PC-9 (cell line): ENCODE measurements around the gene CYBRD1. TPM values are rescaled to one million over a fixed set of nuclear protein-coding genes. Genes with fewer than 3 reads are reported as not detected.

Experiments used
- BruUV-seq: library from RNA; stranded (reverse); fragments of 400-500 nt; replicated peaks from 2 replicates; lab custom pipeline; 2021; lab: Mats Ljungman, UMichigan
- CTCF ChIA-PET: fragments of 300-600 bp; sonication (Branson Sonifier 250); formaldehyde crosslinking; loops from one replicate; lab custom pipeline; 2022; ENCODE audit warnings: antibody characterized with exemption; lab: Charles Lee
- POLR2A ChIA-PET: fragments of 300-600 bp; sonication (Branson Sonifier 250); formaldehyde crosslinking; loops from one replicate; lab custom pipeline; 2022; ENCODE audit warnings: antibody characterized with exemption; ENCODE audit not compliant: unreplicated experiment; lab: Charles Lee
- DNase-seq, 2 experiments: peaks; one replicate each; pipeline versions ENCODE4 v3.0.0 to v3.0.0-alpha.2; 2015 to 2022; ENCODE audit warnings: mixed read lengths in 1 of 2
- H2AFZ ChIP-seq: fragments of 200-600 bp; sonication (generic); 2 replicates; pipeline ENCODE4 v1.8.1; 2017; ENCODE audit warnings: antibody characterized with exemption
- H3F3A ChIP-seq: fragments of 200-600 bp; sonication (generic); 2 replicates; pipeline ENCODE4 v1.8.1; 2017; ENCODE audit warnings: antibody characterized with exemption, mild to moderate bottlenecking, low read depth; ENCODE audit not compliant: insufficient read depth
- H3K27ac ChIP-seq: fragments of 200-600 bp; sonication (generic); 2 replicates; pipeline ENCODE4 v1.6.1; 2016; ENCODE audit warnings: mixed run types
- H3K27me3 ChIP-seq: fragments of 200-600 bp; sonication (generic); 2 replicates; pipeline ENCODE4 v1.6.1; 2016; ENCODE audit warnings: low read depth, mixed run types; ENCODE audit not compliant: insufficient read depth
- H3K36me3 ChIP-seq: fragments of 200-600 bp; sonication (generic); 2 replicates; pipeline ENCODE4 v1.6.1; 2016; ENCODE audit warnings: low read depth, mixed run types
- H3K4me1 ChIP-seq: fragments of 200-600 bp; sonication (generic); replicated peaks from 2 replicates; pipeline ENCODE4 v1.6.1; 2016; ENCODE audit warnings: mixed run types; ENCODE audit not compliant: insufficient read depth
- H3K4me2 ChIP-seq: fragments of 200-600 bp; sonication (generic); 2 replicates; pipeline ENCODE4 v1.6.1; 2017; ENCODE audit warnings: mixed run types
- H3K4me3 ChIP-seq: fragments of 200-600 bp; sonication (generic); 2 replicates; pipeline ENCODE4 v1.6.1; 2016; ENCODE audit warnings: mixed run types
- H3K79me2 ChIP-seq: fragments of 200-600 bp; sonication (generic); 2 replicates; pipeline ENCODE4 v1.6.1; 2017; ENCODE audit warnings: low read depth, mixed run types
- H3K9me2 ChIP-seq: fragments of 200-600 bp; sonication (generic); 2 replicates; pipeline ENCODE4 v1.8.1; 2017; ENCODE audit warnings: mild to moderate bottlenecking; ENCODE audit not compliant: insufficient read depth
- H3K9me3 ChIP-seq: fragments of 200-600 bp; sonication (generic); 2 replicates; pipeline ENCODE4 v1.8.1; 2016; ENCODE audit warnings: low read depth; ENCODE audit not compliant: insufficient read depth
- H4K20me1 ChIP-seq: fragments of 200-600 bp; sonication (generic); 2 replicates; pipeline ENCODE4 v1.8.1; 2017; ENCODE audit not compliant: insufficient read depth
- CTCF ChIP-seq: fragments of 200-600 bp; sonication (generic); conservative IDR thresholded peaks from 2 replicates; pipeline ENCODE4 v1.6.1; 2017; ENCODE audit warnings: mixed run types, antibody characterized with exemption, mild to moderate bottlenecking, moderate library complexity
- EZH2 ChIP-seq: fragments of 200-600 bp; sonication (generic); IDR thresholded peaks from 2 replicates; pipeline ENCODE4 v1.8.0; 2017; ENCODE audit warnings: antibody characterized with exemption, low read depth
- intact Hi-C: fragments of 100-400 bp; cut with micrococcal nuclease; formaldehyde crosslinking; loops from one replicate; pipeline ENCODE4 v1.10.0; 2022; ENCODE audit not compliant: unreplicated experiment
- total RNA-seq: library from RNA; stranded (reverse); gene quantifications from 2 replicates; pipeline ENCODE4 v1.2.3, GENCODE V29; 2021

The CYBRD1 gene
- total RNA-seq, 1 experiment from 2014 or later = 125 TPM

DNA sequence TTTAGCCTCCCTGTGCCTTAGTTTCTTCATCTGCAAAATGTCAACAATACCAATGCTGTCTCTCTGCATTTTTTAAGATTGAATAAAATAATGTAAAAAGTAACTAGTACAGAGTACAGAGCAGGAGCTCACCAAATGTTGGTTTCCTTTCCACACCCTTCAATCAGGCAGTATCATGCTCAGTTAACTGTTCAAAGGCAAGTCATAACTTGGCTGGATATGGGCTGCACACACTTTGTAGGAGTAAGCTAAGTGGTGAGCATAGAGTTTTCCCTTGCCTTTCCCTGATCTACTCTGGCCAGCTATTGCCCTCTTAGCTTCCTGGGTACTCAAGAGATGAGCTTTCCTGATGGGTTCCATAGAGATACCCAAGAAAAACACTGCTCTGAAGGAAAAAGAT is 77.9 kb downstream of the CYBRD1 start:
- no TSS peak for BruUV-seq
- H3F3A ChIP-seq = no peaks in the 10 kb centered on the region
- peaks cover 19% of the 10 kb centered on the region; the same call in 1 of the 2 replicates for H3K27me3 ChIP-seq
- no peak overlapping the region for H3K4me2 ChIP-seq
- H3K27ac ChIP-seq = no peak overlapping the region
- no peaks in the 10 kb centered on the region for H4K20me1 ChIP-seq
- no peak overlapping the region for H3K4me3 ChIP-seq
- TF ChIP-seq EZH2 (no peak), CTCF (no peak)
- no peak overlapping the region for H2AFZ ChIP-seq
- no peaks in the 10 kb centered on the region for H3K36me3 ChIP-seq
- CTCF ChIA-PET = no interaction called here
- H3K79me2 ChIP-seq = no peaks in the 10 kb centered on the region
- H3K9me2 ChIP-seq = no peaks in the 10 kb centered on the region
- no peaks in the 10 kb centered on the region for H3K4me1 ChIP-seq
- POLR2A ChIA-PET = no interaction called here
- DNase-seq = no peak
- intact Hi-C loops = no loop called here
- no peaks in the 10 kb centered on the region for H3K9me3 ChIP-seq

DNA sequence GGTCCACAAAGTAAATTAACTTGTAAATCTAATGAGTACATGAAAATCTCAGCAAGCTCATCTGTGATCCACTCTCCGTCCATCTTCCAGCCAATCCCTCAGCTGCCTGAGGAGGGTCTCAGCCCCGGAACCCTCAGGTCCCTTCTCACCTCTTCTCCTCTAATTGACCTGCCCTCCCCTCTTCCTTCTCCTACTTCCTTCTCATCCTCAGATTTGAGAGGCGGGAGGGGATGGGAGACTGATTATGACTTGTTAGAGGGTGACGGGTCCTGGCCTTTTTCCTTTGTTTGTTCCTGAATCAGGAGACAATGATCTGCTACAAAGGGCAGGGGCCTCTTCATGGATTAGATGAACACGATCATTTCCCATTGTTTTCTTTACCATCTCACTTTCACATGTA is 80.1 kb downstream of the CYBRD1 start:
- H3K9me2 ChIP-seq = no peaks in the 10 kb centered on the region
- H3K4me2 ChIP-seq = no peak overlapping the region
- no peak overlapping the region for H3K4me3 ChIP-seq
- H3K27me3 ChIP-seq = peaks cover 22% of the 10 kb centered on the region; the same call in 1 of the 2 replicates
- H2AFZ ChIP-seq = no peak overlapping the region
- intact Hi-C loops = no loop called here
- H3K36me3 ChIP-seq = no peaks in the 10 kb centered on the region
- H4K20me1 ChIP-seq = no peaks in the 10 kb centered on the region
- no peaks in the 10 kb centered on the region for H3K4me1 ChIP-seq
- H3K27ac ChIP-seq = no peak overlapping the region
- no peaks in the 10 kb centered on the region for H3F3A ChIP-seq
- no peak for DNase-seq
- H3K9me3 ChIP-seq = no peaks in the 10 kb centered on the region
- ChIA-PET POLR2A (no interaction called here), CTCF (no interaction called here)
- BruUV-seq = no TSS peak
- TF ChIP-seq EZH2 (no peak), CTCF (no peak)
- H3K79me2 ChIP-seq = no peaks in the 10 kb centered on the region

Other genes with a start within 250 kb of the CYBRD1 start
- gene METTL8, start 88.5 kb upstream of the CYBRD1 start, total RNA-seq = 21.8 and 24.3 TPM in 2 replicates
- 22.0 and 22.1 TPM in 2 replicates for gene DCAF17, start 88.2 kb upstream of the CYBRD1 start, total RNA-seq
- gene DYNC1I2, start 165.0 kb downstream of the CYBRD1 start, total RNA-seq = 140 and 151 TPM in 2 replicates